ENCODE results near the gene MACROD2. TPM values are rescaled to one million over a fixed set of nuclear protein-coding genes. Genes with fewer than 3 reads are reported as not detected.

The MACROD2 gene
- 0.33 and 0.76 TPM in 2 replicates for total RNA-seq

DNA sequence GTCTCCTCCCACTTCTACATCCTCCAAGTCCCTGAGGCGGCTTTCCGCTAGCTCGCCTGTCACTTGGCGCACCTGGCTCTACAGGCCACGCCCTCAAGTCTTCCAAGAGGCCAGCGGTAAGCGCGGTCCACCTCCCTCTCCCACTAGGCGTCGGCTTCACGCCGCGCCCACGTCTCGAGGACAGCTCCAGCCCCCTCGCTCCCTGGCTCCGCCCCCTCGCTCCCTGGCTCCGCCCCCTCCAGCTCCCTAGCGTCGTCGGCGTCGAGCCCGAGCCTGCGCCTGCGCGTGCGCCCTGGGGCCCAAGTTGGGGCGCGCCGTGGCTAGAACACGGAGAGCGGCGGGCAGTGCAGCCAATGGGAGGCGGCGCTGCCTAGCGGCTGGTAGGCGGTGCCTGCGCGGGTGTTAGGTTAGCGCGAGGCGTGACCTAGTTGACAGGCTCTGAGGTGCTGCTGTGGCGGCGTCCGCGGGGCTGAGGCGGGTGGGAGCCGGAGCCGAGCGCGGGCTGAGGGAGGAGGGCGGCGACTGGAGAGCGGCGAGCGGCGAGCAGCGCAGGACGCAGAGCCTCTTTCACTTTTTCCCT, at the start of gene MACROD2:
Gene MACROD2 (plus strand): TSS at position 431 of the 580 bp plus-strand sequence.

DNA sequence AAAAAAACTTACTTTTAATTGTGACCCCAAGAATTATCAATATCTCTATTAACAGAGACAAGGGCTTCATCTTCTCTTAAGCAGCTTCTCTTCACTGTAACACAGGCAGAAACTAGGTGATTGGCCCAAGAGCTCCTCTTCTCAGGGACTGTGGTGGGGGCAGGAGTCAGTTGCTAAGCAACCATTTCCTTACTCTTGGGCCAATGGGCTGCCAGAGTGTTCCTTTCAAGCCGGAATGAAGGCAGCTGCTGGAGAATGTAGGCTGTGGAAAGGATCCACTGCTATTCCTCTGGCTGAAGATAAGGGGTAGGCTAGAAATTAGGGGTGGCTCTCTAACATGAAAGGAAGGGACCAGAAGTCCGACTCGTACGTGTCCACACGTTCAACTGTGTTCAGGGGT, 4.9 kb upstream of the MACROD2 start, which contains the start of gene SEL1L2:
Gene SEL1L2 (minus strand): TSS at position 150 of the 400 bp plus-strand sequence. CDS start 80 bp downstream, at position 70.

DNA sequence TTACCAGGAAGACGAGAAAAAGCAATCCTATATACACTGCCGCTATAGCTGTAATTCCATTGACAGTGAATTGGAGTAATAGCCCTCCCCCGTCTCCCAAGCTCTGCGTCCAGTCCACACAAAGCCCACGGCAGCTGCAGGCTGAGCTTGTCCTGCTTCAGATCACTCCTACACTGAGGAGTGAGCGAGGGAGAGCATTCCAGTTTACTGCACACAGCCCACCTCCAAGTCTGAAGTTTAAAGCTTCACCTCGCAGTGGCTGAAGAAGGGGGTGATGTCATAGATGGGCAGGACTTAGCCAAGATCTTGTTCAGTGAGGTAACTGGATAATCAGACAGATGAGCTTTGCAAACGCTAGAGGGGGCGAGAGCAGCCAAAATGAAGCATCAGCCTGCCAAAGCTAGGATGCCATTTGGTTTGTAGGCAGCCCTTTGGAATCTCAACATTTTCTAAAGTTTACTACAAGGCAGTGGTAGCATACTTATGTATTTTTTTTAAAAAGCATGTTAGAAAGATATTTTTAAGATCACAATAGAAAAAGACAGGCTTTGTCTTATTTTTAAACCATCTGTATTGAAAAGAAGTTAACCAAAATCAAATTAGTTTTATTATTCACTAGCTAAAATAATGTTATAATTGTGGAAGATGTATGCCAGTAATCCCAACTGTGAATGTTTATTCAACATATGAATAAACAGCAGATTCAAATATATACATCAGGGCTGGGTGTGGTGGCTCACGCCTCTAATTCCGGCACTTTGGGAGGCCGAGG, 342.3 kb downstream of the MACROD2 start, which contains the start of gene FLRT3:
Gene FLRT3 (minus strand): TSS at position 213 of the 772 bp plus-strand sequence. CDS start 10,106 bp downstream, outside the sequence.

Small RNAs within 50 kb of the gene (small RNA-seq; reads per million reads assigned to genes)
- not detected for gene RN7SL864P
- not detected for gene RNA5SP475
- not detected for gene RNU6-1159P
- 0.16 reads per million for gene RNU6-115P
- 0.08 reads per million for gene RNU6-228P
- not detected for gene RNU6-278P
- gene RPS3P1: not detected

Other genes with a start within 250 kb of the MACROD2 start
- 8.5 and 11.6 TPM in 2 replicates for gene ESF1, start 210.6 kb upstream of the MACROD2 start, total RNA-seq
- 14.7 and 15.2 TPM in 2 replicates for gene NDUFAF5, start 210.5 kb upstream of the MACROD2 start, total RNA-seq
- not detected in 2 replicates for gene SEL1L2, start 4.9 kb upstream of the MACROD2 start, total RNA-seq